GM12892 (cell line): ENCODE data around the gene P4HB.

ENCODE experiments used
- POLR2AphosphoS5 ChIP-seq: IDR thresholded peaks from 2 replicates; pipeline ENCODE4 v1.6.1; 2011; ENCODE audit warnings: low read depth, low read length, control low read depth
- TAF1 ChIP-seq: IDR thresholded peaks from 2 replicates; pipeline ENCODE4 v1.6.1; 2011; ENCODE audit warnings: low read depth, mild to moderate bottlenecking, control low read depth, low read length, borderline replicate concordance

- TF ChIP-seq POLR2AphosphoS5 = no peak
- no peak for TF ChIP-seq TAF1
These were observed 15.0 kb downstream of the P4HB start for GRCh38 chr17:81845361-81845760.
